ENCODE results near the gene CATSPERD.

GRCh38 chr19:5809469-5809868 is 89.0 kb downstream of the CATSPERD start:
- TF ChIP-seq CTCF (IDR thresholded peaks at IDR 0.05; ENCODE audit: insufficient read depth, low read depth, low read length) (no peak), EZH2 (IDR thresholded peaks at IDR 0.05; ENCODE audit: insufficient read depth, low read length) (no peak)
